Measurements from ENCODE around the gene HCN4.

GRCh38 chr15:73313861-73314260 is 54.9 kb downstream of the HCN4 start:
- TF ChIP-seq CTCF (IDR thresholded peaks at IDR 0.05) (no peak), POLR2A (IDR thresholded peaks at IDR 0.05) (no peak)
